Measurements from ENCODE around the gene THAP7.
A peak's percentile ranks its signal among the peaks of the same experiment; 100 is the strongest.

DNA sequence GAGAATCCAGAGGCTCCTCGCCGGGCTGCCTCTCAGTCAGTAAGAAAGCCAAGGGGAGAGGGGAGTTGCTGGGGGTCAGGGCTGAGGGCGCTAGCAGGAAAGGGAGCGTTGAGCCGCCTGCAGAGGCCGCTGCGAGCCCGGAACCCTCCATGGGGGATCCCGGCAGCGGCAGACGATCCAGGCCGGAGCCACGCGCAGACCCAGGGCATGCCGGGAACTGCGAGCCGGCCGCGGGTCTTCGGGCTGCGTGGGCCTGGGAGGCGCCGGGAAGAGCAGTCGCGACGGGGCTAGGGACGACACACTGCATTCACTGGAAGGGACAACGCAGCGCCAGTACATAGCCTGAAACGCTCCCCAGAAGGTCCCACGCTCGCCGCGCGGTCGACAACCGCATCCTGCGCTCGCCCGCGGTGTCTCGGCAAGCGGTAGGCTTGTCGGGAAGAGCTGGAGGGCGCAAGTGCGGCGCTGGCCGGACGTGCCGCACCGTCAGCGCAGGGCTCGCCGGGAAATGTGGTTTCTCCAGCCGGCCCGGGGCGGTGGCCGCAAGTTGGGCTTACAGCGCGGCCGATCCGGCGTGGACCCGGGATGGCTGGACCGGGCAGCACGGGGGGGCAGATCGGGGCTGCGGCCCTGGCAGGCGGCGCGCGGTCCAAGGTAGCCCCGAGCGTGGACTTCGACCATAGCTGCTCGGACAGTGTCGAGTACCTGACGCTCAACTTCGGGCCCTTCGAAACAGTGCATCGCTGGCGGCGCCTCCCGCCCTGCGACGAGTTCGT is 19.9 kb downstream of the THAP7 start, which contains the start of gene LZTR1:
- TF ChIP-seq, protein P1, sequence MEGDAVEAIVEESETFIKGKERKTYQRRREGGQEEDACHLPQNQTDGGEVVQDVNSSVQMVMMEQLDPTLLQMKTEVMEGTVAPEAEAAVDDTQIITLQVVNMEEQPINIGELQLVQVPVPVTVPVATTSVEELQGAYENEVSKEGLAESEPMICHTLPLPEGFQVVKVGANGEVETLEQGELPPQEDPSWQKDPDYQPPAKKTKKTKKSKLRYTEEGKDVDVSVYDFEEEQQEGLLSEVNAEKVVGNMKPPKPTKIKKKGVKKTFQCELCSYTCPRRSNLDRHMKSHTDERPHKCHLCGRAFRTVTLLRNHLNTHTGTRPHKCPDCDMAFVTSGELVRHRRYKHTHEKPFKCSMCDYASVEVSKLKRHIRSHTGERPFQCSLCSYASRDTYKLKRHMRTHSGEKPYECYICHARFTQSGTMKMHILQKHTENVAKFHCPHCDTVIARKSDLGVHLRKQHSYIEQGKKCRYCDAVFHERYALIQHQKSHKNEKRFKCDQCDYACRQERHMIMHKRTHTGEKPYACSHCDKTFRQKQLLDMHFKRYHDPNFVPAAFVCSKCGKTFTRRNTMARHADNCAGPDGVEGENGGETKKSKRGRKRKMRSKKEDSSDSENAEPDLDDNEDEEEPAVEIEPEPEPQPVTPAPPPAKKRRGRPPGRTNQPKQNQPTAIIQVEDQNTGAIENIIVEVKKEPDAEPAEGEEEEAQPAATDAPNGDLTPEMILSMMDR (IDR thresholded peaks at IDR 0.05; ENCODE audit: low read depth, low read length, poor library complexity, severe bottlenecking): peak; percentile 82
- TF ChIP-seq EZH2phosphoT487 (IDR thresholded peaks at IDR 0.05; ENCODE audit: borderline replicate concordance, low read length): no peak
